ENCODE data around the gene MAML3. TPM values are rescaled to one million over a fixed set of nuclear protein-coding genes. Genes with fewer than 3 reads are reported as not detected.

Gene MAML3
- total and polyA plus RNA-seq, 10 donors, result 0.63 to 18.4 (median 12.7) TPM

DNA sequence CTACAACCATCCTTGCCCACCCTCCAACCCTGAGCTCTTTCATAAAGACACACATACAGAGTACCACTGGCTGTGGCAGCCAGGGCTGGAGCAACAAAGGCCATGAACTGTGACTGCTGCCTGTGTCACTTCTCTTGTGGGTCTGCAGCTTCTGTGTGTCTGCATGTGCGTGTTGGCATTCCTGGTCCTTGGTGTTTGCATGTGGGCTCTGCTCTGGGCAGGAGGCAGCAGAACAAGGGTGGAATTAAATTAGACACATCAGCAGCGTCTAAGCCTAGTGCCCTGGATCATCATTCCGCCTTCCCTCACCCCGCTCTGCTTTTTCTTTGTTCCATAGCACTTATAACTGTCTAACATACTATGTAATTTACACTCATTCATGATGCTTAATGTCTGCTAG lies 330.6 kb downstream of the MAML3 start:
- Histone ChIP-seq H3K36me3 (no peaks in the 10 kb centered on the region), H3K4me1 (no peaks in the 10 kb centered on the region), H3K4me3 (no peak overlapping the region), H3K27ac (no peak overlapping the region), H3K9me3 (no peaks in the 10 kb centered on the region), H3K27me3 (replicated peaks in 1 of 7) (no peaks in the 10 kb centered on the region)
- intact Hi-C loops (cut with DNase I; ENCODE audit: low total_unique reads), result no loop called here
- TF ChIP-seq POLR2A (IDR thresholded peaks at IDR 0.05) (no peak), POLR2AphosphoS5 (IDR thresholded peaks at IDR 0.05) (no peak)
- TF ChIP-seq, protein P1, sequence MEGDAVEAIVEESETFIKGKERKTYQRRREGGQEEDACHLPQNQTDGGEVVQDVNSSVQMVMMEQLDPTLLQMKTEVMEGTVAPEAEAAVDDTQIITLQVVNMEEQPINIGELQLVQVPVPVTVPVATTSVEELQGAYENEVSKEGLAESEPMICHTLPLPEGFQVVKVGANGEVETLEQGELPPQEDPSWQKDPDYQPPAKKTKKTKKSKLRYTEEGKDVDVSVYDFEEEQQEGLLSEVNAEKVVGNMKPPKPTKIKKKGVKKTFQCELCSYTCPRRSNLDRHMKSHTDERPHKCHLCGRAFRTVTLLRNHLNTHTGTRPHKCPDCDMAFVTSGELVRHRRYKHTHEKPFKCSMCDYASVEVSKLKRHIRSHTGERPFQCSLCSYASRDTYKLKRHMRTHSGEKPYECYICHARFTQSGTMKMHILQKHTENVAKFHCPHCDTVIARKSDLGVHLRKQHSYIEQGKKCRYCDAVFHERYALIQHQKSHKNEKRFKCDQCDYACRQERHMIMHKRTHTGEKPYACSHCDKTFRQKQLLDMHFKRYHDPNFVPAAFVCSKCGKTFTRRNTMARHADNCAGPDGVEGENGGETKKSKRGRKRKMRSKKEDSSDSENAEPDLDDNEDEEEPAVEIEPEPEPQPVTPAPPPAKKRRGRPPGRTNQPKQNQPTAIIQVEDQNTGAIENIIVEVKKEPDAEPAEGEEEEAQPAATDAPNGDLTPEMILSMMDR (IDR thresholded peaks at IDR 0.05 in 8 of 11, conservative IDR thresholded peaks at IDR 0.05 in 3 of 11), result no peak
- WGBS, 5 donors, result 86 to 98% (median 95%) methylated on average over 4 of the region's 4 CpGs
- DNase-seq, result no peak

DNA sequence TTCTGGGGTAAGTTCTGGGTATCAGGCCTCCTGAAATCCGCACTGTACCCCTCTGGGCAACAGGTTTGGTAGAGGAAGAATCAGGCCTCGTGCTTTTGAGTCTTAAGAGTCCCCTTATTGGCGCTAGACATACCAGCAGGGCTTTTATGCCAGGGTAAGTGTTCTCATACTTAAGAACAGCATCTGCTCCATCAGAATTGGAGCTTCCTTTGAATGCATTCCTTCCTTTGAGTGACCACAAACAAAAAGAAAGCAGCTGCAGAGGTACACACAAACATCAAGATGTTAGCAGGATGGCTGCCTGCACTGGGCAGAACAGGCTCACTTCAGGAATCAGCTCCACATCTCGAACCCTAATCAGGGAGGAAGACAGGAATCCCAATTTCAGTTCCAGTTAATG lies 331.6 kb downstream of the MAML3 start:
- no peak overlapping the region for H3K4me3 ChIP-seq
- H3K27me3 ChIP-seq (replicated peaks in 1 of 7), result no peaks in the 10 kb centered on the region
- no peak for DNase-seq
- no peaks in the 10 kb centered on the region for H3K4me1 ChIP-seq
- no peaks in the 10 kb centered on the region for H3K9me3 ChIP-seq
- intact Hi-C loops (cut with DNase I; ENCODE audit: low total_unique reads), result no loop called here
- H3K36me3 ChIP-seq, result no peaks in the 10 kb centered on the region
- no peak for TF ChIP-seq POLR2AphosphoS5 (IDR thresholded peaks at IDR 0.05)
- TF ChIP-seq, protein P1 (IDR thresholded peaks at IDR 0.05 in 8 of 11, conservative IDR thresholded peaks at IDR 0.05 in 3 of 11), result no peak
- TF ChIP-seq POLR2A (IDR thresholded peaks at IDR 0.05), result no peak
- H3K27ac ChIP-seq, result no peak overlapping the region
- WGBS, 5 donors, result 75 to 93% (median 88%) methylated on average over 4 of the region's 4 CpGs

DNA sequence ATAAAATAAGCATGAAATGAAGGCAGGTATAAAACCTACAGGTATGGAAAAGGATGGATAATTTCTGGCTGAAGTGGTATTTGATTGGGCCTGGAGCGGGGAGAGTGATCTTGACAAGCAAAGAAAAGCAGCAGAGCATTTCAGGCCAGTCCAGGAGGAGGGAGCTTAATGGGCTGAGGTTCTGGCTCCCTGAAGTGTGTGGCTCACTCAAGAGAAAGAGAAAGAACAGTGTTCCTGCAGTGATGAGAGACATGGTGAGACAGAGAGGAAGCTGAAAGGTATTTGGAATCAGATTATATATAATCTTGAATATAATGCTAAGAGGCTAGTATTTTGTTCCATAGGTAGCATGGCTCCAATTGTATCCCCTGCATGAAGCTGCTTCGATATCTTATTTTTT lies 334.9 kb downstream of the MAML3 start:
- H3K27ac ChIP-seq, result no peak overlapping the region
- 93 to 97% (median 95%) methylated on average over 2 of the region's 2 CpGs for WGBS, 5 donors
- intact Hi-C loops (cut with DNase I; ENCODE audit: low total_unique reads), result no loop called here

DNA sequence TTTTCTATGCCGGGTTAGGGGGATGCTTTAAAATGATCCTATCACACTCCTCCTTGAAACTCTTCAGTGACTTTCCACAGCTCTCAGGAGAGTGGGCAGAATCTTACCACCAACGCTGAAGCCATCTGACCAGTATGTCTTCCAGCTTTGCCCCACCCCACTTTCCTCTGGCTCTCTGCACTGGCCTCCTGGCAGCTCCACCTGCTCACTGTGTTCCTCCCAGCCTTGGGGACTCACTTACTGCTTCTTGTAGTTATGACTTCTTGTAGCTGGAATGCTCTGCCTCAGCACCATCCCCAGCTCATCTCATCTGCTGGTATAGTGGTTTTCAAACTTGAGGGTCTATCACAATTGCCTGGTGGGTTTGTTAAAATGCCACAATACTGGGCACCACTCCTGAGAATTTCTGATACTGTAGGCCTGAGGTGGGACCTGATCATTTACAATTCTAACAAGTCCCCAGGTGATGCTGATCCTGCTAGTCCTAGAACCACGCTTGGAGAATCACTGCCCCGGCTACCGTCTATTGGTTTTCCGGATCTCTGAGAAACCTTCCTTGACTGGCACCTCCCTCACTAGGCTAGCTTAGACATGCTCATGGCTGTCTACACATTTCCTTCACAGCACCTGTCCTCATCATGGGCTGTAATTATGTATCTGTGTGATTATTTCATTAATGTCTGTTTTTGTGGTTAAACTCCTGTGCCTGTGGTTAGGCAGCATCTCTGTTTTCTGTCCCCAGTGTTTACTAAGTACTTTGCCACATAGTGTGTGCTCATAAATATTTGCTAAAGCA lies 336.1 kb downstream of the MAML3 start:
- no peak overlapping the region for H3K27ac ChIP-seq
- no peak for DNase-seq
- intact Hi-C loops (cut with DNase I; ENCODE audit: low total_unique reads), result no loop called here

More for the DNA sequence above, 334.9 kb downstream of the MAML3 start:
- Histone ChIP-seq H3K27me3 (replicated peaks in 1 of 7) (no peaks in the 10 kb centered on the region), H3K9me3 (no peaks in the 10 kb centered on the region), H3K4me1 (peaks cover 8 to 26% (median 15%) of the 10 kb centered on the region in 6 donors), H3K4me3 (no peak overlapping the region), H3K36me3 (no peaks in the 10 kb centered on the region)
- TF ChIP-seq, protein P1 (IDR thresholded peaks at IDR 0.05 in 8 of 11, conservative IDR thresholded peaks at IDR 0.05 in 3 of 11), result no peak
- no peak for TF ChIP-seq POLR2A (IDR thresholded peaks at IDR 0.05)
- no peak for TF ChIP-seq POLR2AphosphoS5 (IDR thresholded peaks at IDR 0.05)
- DNase-seq, result no peak

More for the DNA sequence above, 336.1 kb downstream of the MAML3 start:
- H3K4me1 ChIP-seq, result peaks cover 8 to 29% (median 16%) of the 10 kb centered on the region in 6 donors
- TF ChIP-seq POLR2AphosphoS5 (IDR thresholded peaks at IDR 0.05), result no peak
- TF ChIP-seq, protein P1 (IDR thresholded peaks at IDR 0.05 in 8 of 11, conservative IDR thresholded peaks at IDR 0.05 in 3 of 11), result no peak
- TF ChIP-seq POLR2A (IDR thresholded peaks at IDR 0.05), result no peak
- no peaks in the 10 kb centered on the region for H3K9me3 ChIP-seq
- H3K36me3 ChIP-seq, result no peaks in the 10 kb centered on the region
- H3K27me3 ChIP-seq (replicated peaks in 1 of 7), result no peaks in the 10 kb centered on the region
- 93 to 98% (median 94%) methylated on average over 6 of the region's 6 CpGs for WGBS, 5 donors
- no peak overlapping the region for H3K4me3 ChIP-seq

All from spleen (tissue), 11 donors.